HCT116 (cell line): ENCODE data around the gene HOXB7. TPM values are rescaled to one million over a fixed set of nuclear protein-coding genes. Genes with fewer than 3 reads are reported as not detected.

Source experiments
- ATAC-seq: fragments of 200-7000 bp; cut with Tn5 transposase; 2 replicates; pipeline ENCODE4 v1.9.1; 2020; ENCODE audit warnings: mild to moderate bottlenecking, moderate library complexity
- BruUV-seq: library from RNA; stranded (reverse); fragments of 400-500 nt; replicated peaks from 2 replicates; lab custom pipeline; 2021; lab: Mats Ljungman, UMichigan
- CTCF ChIA-PET: fragments of 300-600 bp; sonication (Branson Sonifier 250); formaldehyde crosslinking; loops from one replicate; lab custom pipeline; 2021; ENCODE audit warnings: antibody characterized with exemption; lab: Charles Lee
- POLR2A ChIA-PET: fragments of 300-600, 350-600 bp; sonication (Branson Sonifier 250); formaldehyde crosslinking; loops from one replicate; lab custom pipeline; 2021; ENCODE audit warnings: antibody characterized with exemption; lab: Charles Lee
- RAD21 ChIA-PET, 2 experiments: fragments of 300-600 bp; sonication (Branson Sonifier 250); formaldehyde crosslinking; loops; one replicate each; lab custom pipeline; 2023; ENCODE audit warnings: low total read pairs in 2 of 2; ENCODE audit not compliant: uncharacterized antibody in 2 of 2, unreplicated experiment in 2 of 2, low non-redundant PET in 1 of 2; lab: Charles Lee
- DNase-seq: peaks from one replicate; pipeline ENCODE4 v3.0.0-alpha.2; 2010; ENCODE audit warnings: low read depth, low spot score
- H2AFZ ChIP-seq: fragments of 200-600 bp; shearing (Covaris generic), sonication (generic); 2 replicates; pipeline ENCODE4 v1.6.1; 2017; ENCODE audit warnings: low read depth, mixed run types, mixed read lengths, antibody characterized with exemption, low read length; ENCODE audit not compliant: poor library complexity, severe bottlenecking
- H3K27ac ChIP-seq: 2 replicates; pipeline ENCODE4 v1.5.1; 2012; ENCODE audit warnings: low read depth, low read length
- H3K27me3 ChIP-seq: fragments of 200-600 bp; sonication (generic); 2 replicates; pipeline ENCODE4 v1.6.1; 2016; ENCODE audit warnings: mixed run types, low read length, mixed read lengths; ENCODE audit not compliant: insufficient read depth
- H3K36me3 ChIP-seq, 2 experiments: fragments of 200-500 bp in 1 of 2; fragments of 200-600 bp in 1 of 2; sonication (Bioruptor generic) in 1 of 2; sonication (generic) in 1 of 2; 2 replicates each; pipeline versions ENCODE4 v1.5.1 to v1.6.1; 2014 to 2016; ENCODE audit warnings: low read length in 2 of 2, inconsistent platforms in 1 of 2, mixed read lengths in 1 of 2, mixed run types in 1 of 2; ENCODE audit not compliant: insufficient read depth in 2 of 2, control insufficient read depth in 1 of 2
- H3K4me1 ChIP-seq, 2 experiments: fragments of 200-600 bp in 1 of 2; sonication (generic) in 1 of 2; 2 replicates each; pipeline versions ENCODE4 v1.5.1 to v1.6.1; 2012 to 2017; ENCODE audit warnings: low read length in 2 of 2, inconsistent platforms in 1 of 2, mild to moderate bottlenecking in 1 of 2, mixed read lengths in 1 of 2, mixed run types in 1 of 2, moderate library complexity in 1 of 2; ENCODE audit not compliant: insufficient read depth in 2 of 2, control insufficient read depth in 1 of 2
- H3K4me2 ChIP-seq: fragments of 200-600 bp; sonication (generic); 2 replicates; pipeline ENCODE4 v1.6.1; 2017; ENCODE audit warnings: mixed run types, low read length, mixed read lengths
- H3K4me3 ChIP-seq, 2 experiments: fragments of 200-600 bp in 1 of 2; sonication (generic) in 1 of 2; replicated peaks in 1 of 2; 2 replicates each; pipeline ENCODE4 v1.5.1; 2011 to 2016; ENCODE audit warnings: low read length in 2 of 2, control low read depth in 1 of 2, low read depth in 1 of 2, mild to moderate bottlenecking in 1 of 2, mixed read lengths in 1 of 2, mixed run types in 1 of 2
- H3K79me2 ChIP-seq: fragments of 200-600 bp; sonication (generic); 2 replicates; pipeline ENCODE4 v1.6.1; 2017; ENCODE audit warnings: mild to moderate bottlenecking, mixed run types, low read length, moderate library complexity, mixed read lengths; ENCODE audit not compliant: insufficient read depth
- H3K9ac ChIP-seq: fragments of 200-600 bp; sonication (generic); 2 replicates; pipeline ENCODE4 v1.6.1; 2016; ENCODE audit warnings: low read length, mixed read lengths
- H3K9me2 ChIP-seq: fragments of 200-600 bp; sonication (generic), shearing (Covaris generic); 2 replicates; pipeline ENCODE4 v1.6.1; 2017; ENCODE audit warnings: mixed run types, mild to moderate bottlenecking, moderate library complexity; ENCODE audit not compliant: insufficient read depth
- H3K9me3 ChIP-seq, 2 experiments: fragments of 200-500 bp in 1 of 2; fragments of 200-600 bp in 1 of 2; sonication (Bioruptor generic) in 1 of 2; sonication (generic) in 1 of 2; 2 replicates each; pipeline ENCODE4 v1.6.1; 2014 to 2017; ENCODE audit warnings: low read length in 2 of 2, mixed read lengths in 2 of 2, inconsistent platforms in 1 of 2, low read depth in 1 of 2, mild to moderate bottlenecking in 1 of 2, mixed run types in 1 of 2, moderate library complexity in 1 of 2; ENCODE audit not compliant: control insufficient read depth in 1 of 2, insufficient read depth in 1 of 2
- H4K20me1 ChIP-seq: fragments of 200-600 bp; sonication (generic), shearing (Covaris generic); 2 replicates; pipeline ENCODE4 v1.6.1; 2017; ENCODE audit warnings: mixed run types, mild to moderate bottlenecking, moderate library complexity; ENCODE audit not compliant: insufficient read depth
- CBX3 ChIP-seq: IDR thresholded peaks from 2 replicates; pipeline ENCODE4 v1.6.1; 2012; ENCODE audit warnings: low read depth
- CTCF ChIP-seq, 3 experiments: fragments of 200-600 bp in 1 of 3; sonication (generic) in 1 of 3; IDR thresholded peaks in 2 of 3; conservative IDR thresholded peaks in 1 of 3; 2 replicates each; pipeline ENCODE4 v1.5.1; 2012 to 2017; ENCODE audit warnings: low read depth in 2 of 3, low read length in 2 of 3, antibody characterized with exemption in 1 of 3, borderline replicate concordance in 1 of 3, control low read depth in 1 of 3, mild to moderate bottlenecking in 1 of 3, mixed read lengths in 1 of 3, mixed run types in 1 of 3, moderate library complexity in 1 of 3; ENCODE audit not compliant: insufficient read depth in 1 of 3
- EGR1 ChIP-seq: IDR thresholded peaks from 2 replicates; pipeline ENCODE4 v1.6.1; 2012; ENCODE audit warnings: low read depth
- ELF1 ChIP-seq: IDR thresholded peaks from 2 replicates; pipeline ENCODE4 v1.6.1; 2012; ENCODE audit warnings: low read depth, borderline replicate concordance
- EZH2phosphoT487 ChIP-seq: fragments of 200-600 bp; IDR thresholded peaks from 2 replicates; pipeline ENCODE4 v1.6.1; 2018; ENCODE audit warnings: antibody characterized with exemption, borderline replicate concordance
- JUND ChIP-seq: IDR thresholded peaks from 2 replicates; pipeline ENCODE4 v1.6.1; 2012
- RAD21 ChIP-seq: IDR thresholded peaks from 2 replicates; pipeline ENCODE4 v1.6.1; 2012; ENCODE audit warnings: low read depth, mild to moderate bottlenecking
- SIN3A ChIP-seq: IDR thresholded peaks from 2 replicates; pipeline ENCODE4 v1.6.1; 2012; ENCODE audit warnings: low read depth
- SP1 ChIP-seq: IDR thresholded peaks from 2 replicates; pipeline ENCODE4 v1.6.1; 2012; ENCODE audit warnings: low read depth
- SRF ChIP-seq: IDR thresholded peaks from 2 replicates; pipeline ENCODE4 v1.6.1; 2012; ENCODE audit warnings: low read depth
- YY1 ChIP-seq: IDR thresholded peaks from 2 replicates; pipeline ENCODE4 v1.6.1; 2011; ENCODE audit warnings: low read length, low read depth, moderate library complexity, mild to moderate bottlenecking; ENCODE audit not compliant: insufficient replicate concordance; ENCODE audit errors: extremely low read depth
- ZFX ChIP-seq: fragments of 450-650 bp; IDR thresholded peaks from 2 replicates; pipeline ENCODE4 v1.6.1; 2017
- ZNF274 ChIP-seq: fragments of 200-500 bp; sonication (Bioruptor generic); IDR thresholded peaks from 2 replicates; pipeline ENCODE4 v1.6.1; 2014; ENCODE audit warnings: mild to moderate bottlenecking, low read depth, low read length, inconsistent platforms
- intact Hi-C: fragments of 100-400 bp; cut with micrococcal nuclease; formaldehyde crosslinking; loops from 2 replicates; pipeline ENCODE4 v1.10.0; 2022
- total RNA-seq: library from RNA; stranded (reverse); gene quantifications from one replicate; pipeline ENCODE4 v1.2.1, GENCODE V29; 2021; ENCODE audit not compliant: unreplicated experiment

HOXB7 gene
- total RNA-seq, 1 experiment from 2014 or later: 33.6 TPM

GRCh38 chr17:48563385-48563838 is 47.4 kb downstream of the HOXB7 start:
- H3K79me2 ChIP-seq: peaks cover 21% of the 10 kb centered on the region; the same call in 1 of the 2 replicates
- intact Hi-C loops: no loop called here
- no peak for DNase-seq
- RAD21 ChIA-PET: no interaction called here
- H3K9me3 ChIP-seq: no peaks in the 10 kb centered on the region
- H3K36me3 ChIP-seq: no peaks in the 10 kb centered on the region
- no peak overlapping the region for H3K4me2 ChIP-seq
- H3K4me1 ChIP-seq: no peaks in the 10 kb centered on the region
- no peak for TF ChIP-seq JUND
- no peak for TF ChIP-seq SP1
- no peak for TF ChIP-seq CBX3
- no peak for TF ChIP-seq SRF
- TF ChIP-seq ELF1: no peak
- no peak for TF ChIP-seq RAD21
- no peak for TF ChIP-seq CTCF (IDR thresholded peaks at IDR 0.05 in 2 of 3, conservative IDR thresholded peaks at IDR 0.05 in 1 of 3; ENCODE audit: borderline replicate concordance in 1 of 3, insufficient read depth in 1 of 3, low read depth in 2 of 3, low read length in 2 of 3)
- TF ChIP-seq EZH2phosphoT487: no peak
- TF ChIP-seq ZFX: no peak
- no peak for TF ChIP-seq ZNF274
- TF ChIP-seq EGR1: no peak
- TF ChIP-seq YY1: no peak
- no peak for TF ChIP-seq SIN3A
- POLR2A ChIA-PET: no interaction called here
- H4K20me1 ChIP-seq: no peaks in the 10 kb centered on the region
- H3K9me2 ChIP-seq: no peaks in the 10 kb centered on the region
- CTCF ChIA-PET: no interaction called here
- H3K27me3 ChIP-seq: no peaks in the 10 kb centered on the region
- no peak overlapping the region for H3K4me3 ChIP-seq
- no TSS peak for BruUV-seq
- no peak overlapping the region for H2AFZ ChIP-seq
- no peak overlapping the region for H3K9ac ChIP-seq
- no peak for ATAC-seq
- H3K27ac ChIP-seq: no peak overlapping the region
